HL-60 (cell line): ENCODE data around the gene AS3MT.

Experiments
- DNase-seq, 2 experiments: peaks; one replicate each; pipeline ENCODE4 v3.0.0-alpha.2; 2010 to 2020; ENCODE audit warnings: low read depth in 1 of 2, low spot score in 1 of 2
- H3K27ac ChIP-seq: fragments of 250-450 bp; sonication (Bioruptor Pico); replicated peaks from 2 replicates; pipeline ENCODE4 v1.5.1; 2020; ENCODE audit warnings: mild to moderate bottlenecking, moderate library complexity
- H3K27me3 ChIP-seq: fragments of 250-450 bp; sonication (Bioruptor Pico); 2 replicates; pipeline ENCODE4 v1.5.1; 2021; ENCODE audit warnings: mild to moderate bottlenecking, moderate library complexity; ENCODE audit not compliant: insufficient read depth, poor library complexity, severe bottlenecking
- H3K4me3 ChIP-seq: replicated peaks from 2 replicates; pipeline ENCODE4 v1.5.1; 2011; ENCODE audit warnings: mild to moderate bottlenecking, control low read depth, low read length; ENCODE audit not compliant: insufficient read depth
- CTCF ChIP-seq: IDR thresholded peaks from one replicate; pipeline ENCODE4 v1.5.1; 2011; ENCODE audit warnings: low read length, control low read depth, inconsistent platforms; ENCODE audit not compliant: insufficient read depth
- GABPA ChIP-seq: IDR thresholded peaks from 2 replicates; pipeline ENCODE4 v1.6.1; 2012; ENCODE audit warnings: low read depth
- POLR2AphosphoS5 ChIP-seq: IDR thresholded peaks from 2 replicates; pipeline ENCODE4 v1.6.1; 2012; ENCODE audit warnings: low read depth
- REST ChIP-seq: IDR thresholded peaks from 2 replicates; pipeline ENCODE4 v1.6.1; 2012; ENCODE audit warnings: low read depth; ENCODE audit not compliant: insufficient replicate concordance
- SPI1 ChIP-seq: IDR thresholded peaks from 2 replicates; pipeline ENCODE4 v1.6.1; 2012; ENCODE audit warnings: low read depth, mild to moderate bottlenecking, borderline replicate concordance

The AS3MT gene

GRCh38 chr10:102826148-102826796 is 43.0 kb upstream of the AS3MT start:
- TF ChIP-seq GABPA = no peak
- TF ChIP-seq REST = no peak
- TF ChIP-seq POLR2AphosphoS5 = no peak
- no peak for TF ChIP-seq SPI1
- no peak for TF ChIP-seq CTCF
- H3K27me3 ChIP-seq = no peaks in the 10 kb centered on the region

DNA sequence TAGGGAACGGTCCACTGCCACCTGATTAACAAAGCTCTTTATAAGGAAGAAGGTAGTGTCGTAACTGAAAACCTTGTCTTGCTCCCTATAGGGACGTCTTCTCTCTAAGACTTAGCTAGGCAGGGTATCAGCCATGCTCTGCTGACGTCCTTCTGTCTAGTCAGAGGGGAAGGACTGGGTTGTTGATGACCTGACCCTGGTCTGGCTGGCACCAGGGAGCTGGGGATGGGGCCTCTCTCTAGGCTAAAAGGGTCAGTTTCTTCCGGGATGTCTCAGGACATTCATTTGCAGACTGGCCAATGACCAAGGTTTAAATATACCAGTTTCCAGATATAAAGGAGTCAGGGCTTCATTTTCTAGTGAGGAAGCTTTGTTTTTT is 41.7 kb upstream of the AS3MT start:
- no peak overlapping the region for H3K27ac ChIP-seq
- no peak overlapping the region for H3K4me3 ChIP-seq
- no peaks in the 10 kb centered on the region for H3K27me3 ChIP-seq
- DNase-seq = no peak
- TF ChIP-seq CTCF = no peak
- no peak for TF ChIP-seq POLR2AphosphoS5
- TF ChIP-seq GABPA = no peak
- TF ChIP-seq SPI1 = no peak
- no peak for TF ChIP-seq REST

More at GRCh38 chr10:102826148-102826796, 43.0 kb upstream of the AS3MT start:
- H3K4me3 ChIP-seq = no peak overlapping the region
- DNase-seq = no peak
- H3K27ac ChIP-seq = no peak overlapping the region

- Histone ChIP-seq H3K27ac (no peak overlapping the region), H3K27me3 (no peaks in the 10 kb centered on the region), H3K4me3 (no peak overlapping the region)
- no peak for DNase-seq
- no peak for TF ChIP-seq REST
- TF ChIP-seq GABPA = no peak
- TF ChIP-seq SPI1 = no peak
- TF ChIP-seq CTCF = no peak
- no peak for TF ChIP-seq POLR2AphosphoS5
These were observed 37.8 kb upstream of the AS3MT start for GRCh38 chr10:102831322-102832071.
